Heart left ventricle (tissue), 16 donors: ENCODE measurements around the gene FEM1B. TPM values are rescaled to one million over a fixed set of nuclear protein-coding genes. Genes with fewer than 3 reads are reported as not detected.
A peak's percentile ranks its signal among the peaks of the same experiment; 100 is the strongest.

Experiments
- ATAC-seq, 4 donors: fragments of 200-7000 bp; cut with Tn5 transposase; one replicate each; pipeline ENCODE4 v1.9.1; 2020 to 2022; ENCODE audit warnings: moderate library complexity in 4 of 4, mild to moderate bottlenecking in 3 of 4, moderate number of reproducible peaks in 1 of 4
- DNase-seq, 5 donors: peaks; one replicate each; pipeline ENCODE4 v3.0.0-alpha.2; 2020
- H3K27ac ChIP-seq, 12 donors: fragments of 200-600 bp; sonication (generic) in 4 of 12; one replicate each; pipeline versions ENCODE4 v1.5.0 to v1.8.0; 2016 to 2022; ENCODE audit warnings: mild to moderate bottlenecking in 2 of 12
- H3K27me3 ChIP-seq, 9 donors: fragments of 200-600 bp; sonication (generic) in 2 of 9; one replicate each; pipeline versions ENCODE4 v1.5.1 to v1.8.0; 2016 to 2022; ENCODE audit warnings: mild to moderate bottlenecking in 3 of 9
- H3K36me3 ChIP-seq, 9 donors: fragments of 200-600 bp; sonication (generic) in 2 of 9; one replicate each; pipeline versions ENCODE4 v1.5.0 to v1.8.0; 2018 to 2022; ENCODE audit warnings: mild to moderate bottlenecking in 2 of 9
- H3K4me1 ChIP-seq, 12 donors: fragments of 200-600 bp; sonication (generic) in 4 of 12; one replicate each; pipeline versions ENCODE4 v1.5.0 to v1.8.0; 2016 to 2022; ENCODE audit warnings: mild to moderate bottlenecking in 3 of 12
- H3K4me3 ChIP-seq, 12 donors: fragments of 200-600 bp; sonication (generic) in 4 of 12; one replicate each; pipeline versions ENCODE4 v1.5.0 to v1.8.0; 2017 to 2022; ENCODE audit warnings: mild to moderate bottlenecking in 9 of 12, moderate library complexity in 4 of 12
- H3K9me3 ChIP-seq, 12 donors: fragments of 200-600 bp; sonication (generic) in 4 of 12; one replicate each; pipeline versions ENCODE4 v1.5.0 to v1.8.0; 2016 to 2022; ENCODE audit warnings: mild to moderate bottlenecking in 1 of 12
- CTCF ChIP-seq, 12 donors: fragments of 200-600 bp; sonication (generic) in 4 of 12; IDR thresholded peaks; one replicate each; pipeline versions ENCODE4 v1.5.0 to v1.8.0; 2018 to 2022; ENCODE audit warnings: antibody characterized with exemption in 12 of 12, mild to moderate bottlenecking in 5 of 12
- POLR2A ChIP-seq, 2 donors: fragments of 450-650 bp; IDR thresholded peaks; one replicate each; pipeline ENCODE4 v1.6.1; 2017; ENCODE audit warnings: antibody characterized with exemption in 2 of 2, mild to moderate bottlenecking in 2 of 2, moderate library complexity in 2 of 2
- WGBS, 4 donors: extraction: QIAGEN DNeasy Blood & Tissue Kit in 2 of 4; methylation state at CpG; one replicate each; pipeline versions ENCODE4 v1.1.5 to v1.1.7; 2013 to 2018; 5-methylcytosine and 5-hydroxymethylcytosine counted together
- intact Hi-C, 10 donors: fragments of 100-400 bp; cut with DNase I; formaldehyde crosslinking; loops; one replicate each; pipeline versions ENCODE4 v1.11.1 to v1.14.2; 2022
- polyA plus RNA-seq, 2 donors: library from polyadenylated mRNA; stranded (reverse); fragments of 200-250 nt; gene quantifications; one replicate each; pipeline ENCODE4 v1.2.3, GENCODE V29; 2013
- total RNA-seq, 9 donors: library from RNA; depleted of rRNA in 2 of 9; stranded (reverse); fragments of >200 nt in 2 of 9; fragmentation: NEBNext Ultra II Directional in 3 of 9; extraction: Animal tissue kit (Norgen Biotek cat#: 25700) in 3 of 9; gene quantifications; one replicate each; pipeline versions ENCODE4 v1.1.0 to v1.2.4, GENCODE V29; 2016 to 2023
- donor health status: ischemic (EF 13 %, LVEDD 7.1; RV severe dilation, severe dysfunction).
- donor health status: healthy with polysubstance abuse.
- donor health status: DM: no; HTN: yes; CAD: no.
- donor health status: DM: no; HTN: no; CAD: no.
- donor health status: ischemic (EF 25% LVEDD 6.9; RV normal size, moderate dysfunction).
- donor health status: ischemic (EF 25% LVEDD 5.7; RV mildly dilated, moderate dysfunction).
- donor health status: healthy.
- donor health status: DM: yes; HTN: yes; CAD: no.
- donor health status: ischemic (EF 35%, LVEDD 5.7; RV mildly dilated, moderate dysfunction).
- donor health status: nonischemic (EF 11% LVEDD 7.7; RV severe dilation, severe dysfunction).
- donor health status: DM: yes; HTN: yes; CAD: no.
- donor health status: PGD.
- donor health status: ischemic (EF 29% LVEDD 5.4; RV normal size, mild dysfunction).
- donor health status: nonischemic (EF 23%, LVEDD 6.1; RV moderate dilation, normal function).

The FEM1B gene
- total and polyA plus RNA-seq, 11 donors: 9.3 to 94.0 (median 52.7) TPM

- no peak overlapping the region for H3K4me3 ChIP-seq
- H3K4me1 ChIP-seq: peaks cover 0 to 14% (median 0%) of the 10 kb centered on the region in 12 donors
- H3K9me3 ChIP-seq: no peaks in the 10 kb centered on the region
- H3K27ac ChIP-seq: no peak overlapping the region
- intact Hi-C loops: no loop called here
- WGBS, 4 donors: 78 to 84% (median 81%) methylated on average over 11 of the region's 11 CpGs
- peak in 1 of 4 donors; percentile 17 for ATAC-seq
- no peaks in the 10 kb centered on the region for H3K27me3 ChIP-seq
- TF ChIP-seq CTCF (IDR thresholded peaks at IDR 0.05): no peak
- TF ChIP-seq POLR2A (IDR thresholded peaks at IDR 0.05): no peak
- peak in 1 of 5 donors; percentile 32 for DNase-seq
- peaks cover 0 to 52% (median 0%) of the 10 kb centered on the region in 9 donors for H3K36me3 ChIP-seq
Observed at GRCh38 chr15:68326711-68327354, 49.3 kb downstream of the FEM1B start.

DNA sequence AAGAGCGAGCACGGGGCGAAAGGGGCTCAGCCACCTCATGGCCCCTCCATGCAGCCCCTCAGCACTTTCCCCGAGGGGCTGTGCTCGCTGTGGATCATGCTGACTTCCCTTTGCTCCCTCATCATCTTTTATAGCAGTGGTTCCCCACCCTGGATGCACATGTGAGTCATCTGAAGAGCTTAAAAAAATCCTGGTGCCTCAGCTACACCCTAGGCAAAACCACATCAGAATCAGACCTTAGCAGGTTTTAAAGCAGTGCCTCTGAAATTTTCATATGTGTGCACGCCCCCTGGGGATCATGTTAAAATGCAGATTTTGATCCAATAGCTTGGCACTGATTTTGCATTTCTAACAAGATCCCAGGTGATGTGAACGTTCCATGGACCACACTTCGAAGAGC, 50.9 kb downstream of the FEM1B start:
- 77 to 91% (median 86%) methylated on average over 8 of the region's 8 CpGs for WGBS, 4 donors
- DNase-seq (no peak), ATAC-seq (no peak)
- Histone ChIP-seq H3K27me3 (no peaks in the 10 kb centered on the region), H3K4me1 (peaks cover 0 to 22% (median under 1%) of the 10 kb centered on the region in 12 donors), H3K36me3 (peaks cover 0 to 52% (median 0%) of the 10 kb centered on the region in 9 donors), H3K4me3 (no peak overlapping the region), H3K9me3 (no peaks in the 10 kb centered on the region), H3K27ac (no peak overlapping the region)
- TF ChIP-seq CTCF (IDR thresholded peaks at IDR 0.05) (no peak), POLR2A (IDR thresholded peaks at IDR 0.05) (no peak)
- intact Hi-C loops: no loop called here

GRCh38 chr15:68328964-68329363, 51.4 kb downstream of the FEM1B start:
- peaks cover 0 to 27% (median 6%) of the 10 kb centered on the region in 12 donors for H3K4me1 ChIP-seq
- H3K4me3 ChIP-seq: no peak overlapping the region
- H3K27ac ChIP-seq: no peak overlapping the region
- H3K27me3 ChIP-seq: no peaks in the 10 kb centered on the region
- TF ChIP-seq POLR2A (IDR thresholded peaks at IDR 0.05) (no peak), CTCF (IDR thresholded peaks at IDR 0.05) (no peak)
- intact Hi-C loops: no loop called here
- no peak for ATAC-seq
- DNase-seq: no peak
- H3K36me3 ChIP-seq: peaks cover 0 to 52% (median 0%) of the 10 kb centered on the region in 9 donors
- WGBS, 4 donors: 94 to 100% (median 96%) methylated on average over 3 of the region's 3 CpGs
- no peaks in the 10 kb centered on the region for H3K9me3 ChIP-seq

DNA sequence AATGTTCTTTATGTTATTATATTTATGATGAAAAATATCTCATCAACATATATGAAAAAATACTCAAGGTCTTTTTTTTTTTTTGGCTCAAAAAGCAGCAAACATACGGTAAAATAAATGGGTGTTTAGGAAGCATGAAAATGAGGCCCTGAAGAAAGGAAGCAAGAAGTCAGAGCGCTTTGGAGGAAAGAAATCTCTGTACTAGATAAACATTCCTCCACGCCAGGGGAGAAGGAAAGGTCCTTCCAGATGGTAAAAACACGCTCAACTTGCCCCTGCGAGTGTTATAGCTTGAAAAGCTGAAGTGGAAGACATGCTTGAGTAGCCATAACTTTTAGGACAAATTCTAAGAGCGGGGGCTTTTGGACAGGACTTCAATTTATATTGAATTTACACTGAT, 52.9 kb downstream of the FEM1B start:
- no peaks in the 10 kb centered on the region for H3K27me3 ChIP-seq
- DNase-seq (no peak), ATAC-seq (no peak)
- TF ChIP-seq CTCF (IDR thresholded peaks at IDR 0.05) (no peak), POLR2A (IDR thresholded peaks at IDR 0.05) (no peak)
- no peak overlapping the region for H3K27ac ChIP-seq
- no peaks in the 10 kb centered on the region for H3K9me3 ChIP-seq
- WGBS, 4 donors: 72 to 85% (median 79%) methylated on average over 6 of the region's 6 CpGs
- H3K4me1 ChIP-seq: peaks cover 0 to 42% (median 17%) of the 10 kb centered on the region in 12 donors
- intact Hi-C loops: no loop called here
- H3K36me3 ChIP-seq: peaks cover 0 to 40% (median 0%) of the 10 kb centered on the region in 9 donors
- no peak overlapping the region for H3K4me3 ChIP-seq
